CD4-positive, alpha-beta T cell treated with Interleukin-21 for 1 hour (primary cell): ENCODE measurements around the gene HEG1.
"Not testable (repeated sequence)": the region's sequence is repeated elsewhere in the genome, so short reads cannot be mapped to it uniquely, and the experiment has no call there.

Experiments used
- DNase-seq: peaks from one replicate; pipeline ENCODE4 v3.0.0-alpha.2; 2020

HEG1 gene, protein sequence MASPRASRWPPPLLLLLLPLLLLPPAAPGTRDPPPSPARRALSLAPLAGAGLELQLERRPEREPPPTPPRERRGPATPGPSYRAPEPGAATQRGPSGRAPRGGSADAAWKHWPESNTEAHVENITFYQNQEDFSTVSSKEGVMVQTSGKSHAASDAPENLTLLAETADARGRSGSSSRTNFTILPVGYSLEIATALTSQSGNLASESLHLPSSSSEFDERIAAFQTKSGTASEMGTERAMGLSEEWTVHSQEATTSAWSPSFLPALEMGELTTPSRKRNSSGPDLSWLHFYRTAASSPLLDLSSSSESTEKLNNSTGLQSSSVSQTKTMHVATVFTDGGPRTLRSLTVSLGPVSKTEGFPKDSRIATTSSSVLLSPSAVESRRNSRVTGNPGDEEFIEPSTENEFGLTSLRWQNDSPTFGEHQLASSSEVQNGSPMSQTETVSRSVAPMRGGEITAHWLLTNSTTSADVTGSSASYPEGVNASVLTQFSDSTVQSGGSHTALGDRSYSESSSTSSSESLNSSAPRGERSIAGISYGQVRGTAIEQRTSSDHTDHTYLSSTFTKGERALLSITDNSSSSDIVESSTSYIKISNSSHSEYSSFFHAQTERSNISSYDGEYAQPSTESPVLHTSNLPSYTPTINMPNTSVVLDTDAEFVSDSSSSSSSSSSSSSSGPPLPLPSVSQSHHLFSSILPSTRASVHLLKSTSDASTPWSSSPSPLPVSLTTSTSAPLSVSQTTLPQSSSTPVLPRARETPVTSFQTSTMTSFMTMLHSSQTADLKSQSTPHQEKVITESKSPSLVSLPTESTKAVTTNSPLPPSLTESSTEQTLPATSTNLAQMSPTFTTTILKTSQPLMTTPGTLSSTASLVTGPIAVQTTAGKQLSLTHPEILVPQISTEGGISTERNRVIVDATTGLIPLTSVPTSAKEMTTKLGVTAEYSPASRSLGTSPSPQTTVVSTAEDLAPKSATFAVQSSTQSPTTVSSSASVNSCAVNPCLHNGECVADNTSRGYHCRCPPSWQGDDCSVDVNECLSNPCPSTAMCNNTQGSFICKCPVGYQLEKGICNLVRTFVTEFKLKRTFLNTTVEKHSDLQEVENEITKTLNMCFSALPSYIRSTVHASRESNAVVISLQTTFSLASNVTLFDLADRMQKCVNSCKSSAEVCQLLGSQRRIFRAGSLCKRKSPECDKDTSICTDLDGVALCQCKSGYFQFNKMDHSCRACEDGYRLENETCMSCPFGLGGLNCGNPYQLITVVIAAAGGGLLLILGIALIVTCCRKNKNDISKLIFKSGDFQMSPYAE (N-terminal part only)

DNA sequence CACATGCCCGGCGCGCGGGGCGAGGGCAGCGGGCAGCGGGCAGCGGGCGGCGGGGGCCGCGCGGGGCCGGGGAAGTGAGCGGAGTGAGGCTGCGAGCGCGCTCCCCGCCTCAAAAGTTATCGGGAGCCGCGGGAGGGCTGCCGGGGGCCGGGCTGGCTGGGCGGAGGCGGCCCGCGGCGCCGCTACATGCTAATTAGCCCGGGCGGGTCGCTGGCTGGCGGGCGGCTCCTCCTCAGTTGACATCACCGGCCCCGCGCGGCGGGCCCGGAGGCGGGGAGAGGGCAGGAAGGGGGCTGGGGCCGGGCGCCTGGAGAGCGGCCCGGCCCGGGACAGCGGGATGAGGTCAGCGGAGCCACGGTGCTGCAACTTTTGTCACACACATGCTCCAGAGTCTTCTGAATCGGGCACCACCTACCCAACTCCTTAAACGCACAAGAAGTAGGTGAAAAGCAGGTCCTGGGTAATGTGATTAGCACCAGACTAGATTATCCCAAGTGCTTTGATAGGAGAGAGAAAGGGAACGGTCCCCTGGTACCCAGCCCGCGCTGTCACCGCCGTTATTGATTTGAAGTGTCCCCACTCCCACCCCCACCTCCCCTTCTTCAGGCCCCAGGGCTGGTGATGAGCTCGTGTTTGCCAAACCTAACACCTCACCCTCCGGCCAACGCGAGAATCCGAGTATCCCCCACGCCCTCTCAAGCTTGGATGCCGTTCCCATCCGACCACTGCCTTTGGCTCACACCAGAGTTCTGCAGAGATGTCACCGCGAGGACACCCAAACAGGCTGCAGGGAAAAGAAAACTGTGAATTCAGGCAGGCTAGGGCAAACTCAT, at the start of gene HEG1:
HEG1 (minus strand) TSS at position 85 of the 833 bp plus-strand sequence. CDS start 107 bp downstream, outside the sequence.
- DNase-seq, result peak; percentile 76

DNA sequence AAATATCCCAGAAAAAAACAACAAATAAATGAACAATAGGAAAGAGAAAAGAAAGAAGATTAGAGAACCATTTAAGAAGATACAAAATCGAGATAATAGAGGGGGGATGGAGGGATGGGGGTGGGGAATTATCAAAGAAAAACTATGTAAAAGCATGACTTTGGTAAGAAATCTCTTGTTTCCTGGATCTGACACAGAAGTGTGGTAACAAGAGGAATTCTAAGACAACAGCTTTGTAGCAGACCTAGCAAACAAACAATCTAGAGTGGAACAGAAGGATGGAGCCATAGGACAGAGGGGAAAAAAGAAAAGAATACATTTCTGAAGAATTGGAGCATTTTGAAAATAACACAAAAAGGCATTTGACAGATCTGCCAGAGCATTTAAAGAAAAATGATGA, 49.3 kb upstream of the HEG1 start:
- no peak for DNase-seq

DNA sequence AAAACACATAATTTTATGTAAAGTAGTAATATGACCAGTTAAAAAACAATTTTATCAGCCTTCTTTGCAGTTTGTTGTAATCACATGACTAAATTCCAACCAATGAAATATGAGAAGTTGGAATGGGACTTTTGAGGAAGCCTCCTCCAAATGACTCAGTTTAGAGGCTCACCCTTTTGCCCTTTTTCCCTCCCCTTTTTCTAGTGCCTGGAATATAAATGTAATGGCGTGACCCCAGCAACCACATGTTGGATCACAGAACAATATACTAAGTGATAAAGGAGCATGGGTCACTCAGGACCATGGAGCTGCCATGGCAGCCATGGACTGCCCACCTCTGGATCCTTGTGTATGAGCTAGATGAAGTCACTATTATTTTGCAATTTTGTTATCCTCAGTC, 48.8 kb upstream of the HEG1 start:
- DNase-seq, result no peak

DNA sequence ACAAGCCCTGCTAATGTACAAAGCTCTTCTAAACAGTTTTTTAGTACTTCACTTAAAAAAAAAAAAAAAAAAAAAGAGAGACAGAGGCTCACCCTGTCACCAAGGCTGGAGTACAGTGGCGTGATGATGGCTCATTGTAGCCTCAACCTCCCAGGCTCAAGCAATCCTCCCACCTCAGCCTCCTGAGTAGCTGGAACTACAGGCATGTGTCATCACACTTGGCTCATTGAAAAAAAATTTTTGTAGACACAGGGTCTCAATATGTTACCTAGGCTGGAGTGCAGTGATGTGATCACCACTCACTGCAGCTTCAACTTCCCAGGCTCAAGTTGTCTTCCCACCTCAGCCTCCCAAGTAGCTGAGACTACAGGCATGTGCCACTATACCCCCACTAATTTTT, 47.6 kb upstream of the HEG1 start:
- DNase-seq, result no peak

DNA sequence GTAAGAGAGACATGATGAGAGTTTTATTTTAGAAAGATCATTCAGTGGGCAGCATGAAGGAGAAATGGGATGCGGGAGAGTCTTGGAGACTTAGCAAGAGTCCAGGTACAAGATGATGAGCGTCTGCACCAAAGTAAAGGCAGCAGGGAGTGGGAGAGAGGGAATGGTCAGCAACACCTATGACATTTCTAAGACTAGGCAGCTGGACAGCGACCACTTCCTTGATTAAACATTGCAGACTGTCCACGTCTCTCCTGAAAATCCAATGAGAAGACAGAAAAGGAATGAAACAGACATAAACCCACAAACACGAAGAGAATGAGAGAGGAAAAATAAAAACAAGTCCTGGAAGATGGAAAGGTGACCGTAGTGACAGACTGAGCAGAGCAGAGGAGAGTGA, 46.7 kb upstream of the HEG1 start:
- no peak for DNase-seq

DNA sequence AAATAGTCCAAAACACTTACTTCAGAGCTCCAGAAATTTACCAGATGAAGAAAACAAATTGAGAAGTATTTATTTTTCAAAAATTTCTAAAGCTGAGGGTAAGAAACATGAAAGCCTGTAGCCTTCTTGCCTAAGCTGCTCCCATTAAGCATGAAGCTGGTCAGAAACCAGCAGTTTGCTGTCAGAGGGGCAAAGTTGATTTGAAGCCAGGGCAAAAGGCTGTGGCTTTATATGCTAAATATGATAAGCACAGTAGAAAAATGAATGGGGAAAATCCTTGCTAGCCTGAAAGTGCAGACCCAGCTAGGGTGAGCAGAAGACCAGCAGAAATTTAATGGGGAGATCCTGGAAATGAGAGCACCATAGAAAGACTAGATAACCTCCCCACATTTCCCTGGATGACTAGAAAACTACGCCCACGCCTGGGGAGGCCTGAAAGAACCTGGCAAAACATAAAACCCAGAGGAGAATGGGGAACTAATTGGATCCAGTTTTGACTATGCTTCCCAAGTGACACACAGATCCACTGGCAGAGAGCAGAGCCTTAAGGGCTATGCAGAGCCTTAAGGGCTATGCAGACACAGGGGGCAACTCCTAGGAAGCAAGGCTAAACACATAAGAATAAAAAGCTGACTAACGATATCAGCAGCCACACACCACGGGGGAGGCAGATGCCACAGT, 43.0 kb upstream of the HEG1 start:
- DNase-seq, result no peak

DNA sequence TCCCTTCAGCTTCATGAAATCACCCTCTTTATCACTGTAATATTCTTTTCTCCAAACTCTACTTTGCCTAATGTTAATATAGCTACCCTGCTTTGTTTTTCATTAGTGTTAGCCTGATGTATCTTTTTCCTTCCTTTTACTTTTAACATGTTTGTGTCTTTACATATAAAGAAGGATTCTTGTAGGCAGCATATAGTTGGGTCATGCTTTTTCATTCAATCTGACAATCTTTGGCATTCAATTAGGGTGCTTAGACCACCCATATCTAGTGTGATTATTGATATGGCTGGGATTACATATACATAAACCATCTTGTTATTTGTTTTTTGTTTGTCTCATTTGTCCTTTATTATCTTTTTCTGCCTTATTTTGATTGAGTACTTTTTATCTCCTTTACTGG, 34.9 kb upstream of the HEG1 start:
- no peak for DNase-seq

DNA sequence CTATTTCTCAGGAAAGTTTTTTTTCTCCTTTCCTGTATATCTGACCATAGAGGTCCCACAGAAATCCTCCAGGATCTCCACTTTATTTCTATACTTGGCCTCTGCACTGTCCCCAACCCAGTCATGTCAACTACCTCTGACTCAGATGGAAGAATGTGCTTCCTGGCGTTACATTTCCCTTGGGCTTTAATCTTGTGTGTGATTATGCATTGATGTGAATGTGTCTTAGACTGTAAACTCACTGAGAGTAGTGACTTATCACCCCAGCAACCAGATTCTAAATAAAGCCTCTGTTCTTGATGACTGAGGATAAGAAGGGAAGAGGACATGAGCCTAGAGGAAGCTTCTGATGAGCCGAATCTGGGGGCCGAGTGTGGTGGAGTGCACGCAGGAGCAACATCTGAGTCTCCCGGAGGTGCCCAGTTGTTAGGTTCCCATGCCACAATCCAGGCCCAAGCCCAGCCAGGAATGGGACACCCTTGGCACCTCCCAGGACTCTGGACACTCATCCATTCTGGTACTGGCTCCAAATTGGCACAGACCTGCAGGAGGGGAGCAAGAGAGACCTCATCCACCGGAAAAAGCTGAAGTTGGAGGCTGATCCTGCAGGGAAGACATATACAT, 32.1 kb upstream of the HEG1 start:
- DNase-seq, result no peak

DNA sequence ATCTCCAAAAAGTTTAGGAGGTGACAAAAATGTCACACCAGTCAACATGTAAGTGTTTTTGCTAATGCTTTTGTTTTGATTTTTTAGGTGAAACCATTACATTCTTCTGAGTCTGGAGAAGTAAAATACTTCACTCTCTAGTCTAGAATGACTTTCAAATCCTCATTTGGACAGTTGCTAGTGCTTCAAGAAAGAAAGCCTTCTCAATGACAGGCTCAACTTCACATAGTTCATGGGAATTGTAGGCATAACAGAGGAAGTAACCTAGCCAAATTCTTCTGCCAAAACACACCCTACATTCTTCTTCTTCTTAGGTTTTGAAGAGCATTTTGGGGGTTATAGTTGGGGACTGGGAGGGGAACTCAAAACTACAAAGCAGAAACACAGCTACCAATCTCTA, 29.4 kb upstream of the HEG1 start:
- DNase-seq, result no peak

DNA sequence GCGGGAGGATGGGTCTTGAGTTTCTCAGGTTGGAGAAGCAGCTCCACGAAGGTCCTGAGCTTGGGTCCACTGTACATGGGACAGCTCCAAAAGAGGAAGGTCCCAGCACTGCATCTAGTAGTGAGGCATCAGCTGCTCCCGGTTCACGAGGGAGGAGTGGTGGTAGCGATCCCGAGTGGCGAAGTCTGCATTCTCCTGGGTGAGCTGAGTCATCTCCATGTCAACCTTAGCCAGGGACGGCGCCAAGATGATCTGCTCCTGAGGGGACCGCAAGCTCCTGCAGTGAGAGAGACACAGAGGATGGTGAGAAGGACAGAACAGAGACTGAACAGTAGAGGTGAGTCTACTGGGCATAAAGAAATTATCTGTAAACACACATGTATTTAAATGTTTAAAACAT, 28.0 kb upstream of the HEG1 start:
- DNase-seq, result no peak

DNA sequence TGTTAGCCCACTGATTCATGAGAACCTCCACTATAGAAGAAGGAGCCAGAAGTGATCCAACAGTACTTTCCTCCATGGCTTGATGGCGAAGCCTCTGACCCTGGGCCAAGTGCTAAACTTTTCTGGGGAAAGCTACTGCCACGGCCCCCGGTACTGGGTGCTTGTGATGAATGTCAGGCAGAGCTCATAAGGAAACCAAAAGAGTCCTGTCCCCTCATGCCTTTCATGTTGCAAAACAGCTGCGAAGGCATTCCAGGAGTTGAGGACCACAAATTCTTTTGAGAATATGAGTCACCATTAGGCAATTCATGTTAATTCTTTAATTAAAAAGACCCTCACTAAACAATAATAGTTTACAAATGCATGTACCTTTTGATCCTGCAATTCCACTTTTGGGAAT, 26.5 kb upstream of the HEG1 start:
- not testable (repeated sequence) for DNase-seq

DNA sequence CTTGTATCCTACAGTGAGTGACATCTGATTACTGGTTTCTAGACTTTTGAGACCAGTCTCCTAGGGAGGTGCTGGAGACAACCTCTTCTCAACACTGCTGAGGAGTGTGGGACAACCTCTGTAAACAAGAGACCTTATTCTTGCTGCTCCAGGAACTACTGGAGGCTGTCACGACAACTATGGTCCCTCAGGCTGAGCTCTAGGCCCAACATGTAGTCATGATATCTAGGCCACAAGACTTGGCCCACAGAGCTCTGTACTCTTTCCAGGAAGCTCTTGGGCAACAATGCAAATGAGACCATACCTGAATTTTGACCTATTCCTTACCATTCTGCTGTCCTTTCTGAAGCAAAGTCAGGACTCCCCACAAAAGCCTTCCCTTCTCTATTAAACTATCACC, 24.3 kb upstream of the HEG1 start:
- no peak for DNase-seq

DNA sequence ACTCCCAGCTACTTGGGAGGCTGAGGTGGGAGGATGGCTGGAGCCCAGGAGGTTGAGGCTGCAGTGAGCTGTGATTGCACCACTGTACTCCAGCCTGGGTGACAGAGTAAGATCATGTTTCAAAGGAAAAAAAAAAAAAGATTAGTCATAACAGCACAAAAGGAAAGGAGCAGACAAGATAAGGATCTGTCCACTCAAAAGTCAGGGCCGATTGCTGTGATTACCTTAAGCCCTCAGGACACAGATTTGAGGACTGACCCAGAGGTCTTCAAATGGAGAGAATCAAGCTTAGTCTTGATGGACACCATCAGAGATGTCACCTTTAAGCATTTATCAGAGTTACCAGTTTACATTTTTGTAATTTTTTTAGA, 23.9 kb upstream of the HEG1 start:
- no peak for DNase-seq

DNA sequence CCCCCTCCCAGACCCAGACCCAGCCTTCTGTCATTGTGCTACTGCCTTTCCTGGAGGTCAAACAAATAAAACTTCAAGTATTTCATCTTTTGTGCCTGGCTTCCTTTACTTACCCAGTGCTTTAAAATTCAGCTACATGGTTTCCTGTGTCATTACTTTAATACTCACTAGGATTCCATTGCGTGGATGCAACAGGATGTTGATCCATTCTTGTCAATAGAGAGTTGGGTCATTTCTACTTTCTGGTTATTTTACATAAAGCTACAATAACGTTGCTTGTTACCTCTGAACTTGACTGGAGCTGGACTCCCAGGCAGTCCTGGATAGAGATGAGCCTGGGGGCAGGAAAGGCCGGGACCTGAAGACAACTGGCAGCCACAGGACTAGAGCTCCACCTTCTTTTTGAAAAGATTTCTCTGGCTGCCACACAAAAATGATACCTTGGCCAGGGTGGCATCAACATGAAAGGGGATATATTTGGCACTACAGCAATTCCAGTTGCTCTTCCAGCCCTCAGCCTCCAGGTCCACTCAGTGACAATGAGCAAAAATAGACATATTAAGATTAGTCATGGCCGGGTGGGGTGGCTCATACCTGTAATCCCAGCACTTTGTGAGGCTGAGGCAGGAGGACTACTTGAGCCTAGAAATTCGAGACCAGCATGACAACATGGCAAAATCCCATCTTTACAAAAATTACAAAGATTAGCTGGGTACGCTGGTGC, 23.3 kb upstream of the HEG1 start:
- no peak for DNase-seq

DNA sequence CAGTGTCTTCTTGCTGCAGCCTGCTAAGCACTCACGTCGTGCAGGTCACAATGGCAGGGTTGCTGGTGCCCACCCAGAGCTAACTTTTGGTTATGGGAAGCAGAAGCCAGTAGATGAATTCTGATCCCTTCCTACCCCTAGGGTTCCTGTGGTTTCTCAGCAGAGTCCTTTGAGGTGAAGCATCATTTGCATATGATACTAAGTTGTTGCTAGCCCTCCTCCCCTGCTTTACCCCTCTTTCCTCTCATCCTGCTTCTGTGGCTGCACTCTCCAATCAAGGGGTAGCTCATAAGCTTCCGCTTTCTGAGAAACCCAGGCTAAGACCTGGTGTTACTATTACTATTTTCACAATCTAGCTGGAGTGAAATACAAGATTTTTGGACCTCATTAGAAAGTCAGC, 22.1 kb upstream of the HEG1 start:
- no peak for DNase-seq

DNA sequence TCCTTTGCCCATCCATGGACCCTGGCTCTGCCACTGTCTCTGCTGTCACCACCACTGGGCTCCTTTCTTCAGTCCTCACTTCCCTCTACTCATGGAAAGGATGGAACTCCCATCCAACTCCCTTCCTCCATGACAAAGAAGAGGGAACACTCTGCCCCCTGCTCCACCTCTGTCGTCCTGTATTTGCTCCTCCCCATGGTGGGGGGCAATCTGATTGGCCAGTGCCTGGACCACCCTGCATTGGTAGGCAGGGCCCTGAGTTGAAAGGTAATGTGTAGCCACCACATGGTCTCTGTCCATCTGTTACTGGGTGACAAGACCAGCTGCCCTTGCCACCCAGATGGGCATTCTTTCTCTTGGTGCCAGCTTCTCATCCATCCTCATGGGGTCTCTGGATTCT, 20.7 kb upstream of the HEG1 start:
- DNase-seq, result no peak

DNA sequence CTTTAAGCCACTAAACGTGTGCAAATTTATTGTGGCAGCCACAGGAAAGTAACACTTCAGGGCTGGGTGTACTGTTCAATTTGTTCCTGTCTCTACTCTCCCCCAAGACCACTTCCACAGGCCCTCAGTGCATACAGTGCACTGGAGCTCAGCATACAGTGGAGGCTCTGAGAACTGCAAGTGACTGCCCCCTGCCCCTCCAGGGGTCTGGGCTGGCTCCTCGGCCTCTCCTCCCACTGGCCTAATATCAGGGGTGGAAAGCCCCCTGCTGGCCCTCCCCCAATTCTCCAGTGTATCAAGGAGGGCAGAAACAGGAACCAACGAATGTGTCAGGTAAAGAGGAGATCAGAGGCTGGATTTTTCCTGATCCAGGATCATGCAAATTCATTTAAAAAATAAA, 19.9 kb upstream of the HEG1 start:
- no peak for DNase-seq

DNA sequence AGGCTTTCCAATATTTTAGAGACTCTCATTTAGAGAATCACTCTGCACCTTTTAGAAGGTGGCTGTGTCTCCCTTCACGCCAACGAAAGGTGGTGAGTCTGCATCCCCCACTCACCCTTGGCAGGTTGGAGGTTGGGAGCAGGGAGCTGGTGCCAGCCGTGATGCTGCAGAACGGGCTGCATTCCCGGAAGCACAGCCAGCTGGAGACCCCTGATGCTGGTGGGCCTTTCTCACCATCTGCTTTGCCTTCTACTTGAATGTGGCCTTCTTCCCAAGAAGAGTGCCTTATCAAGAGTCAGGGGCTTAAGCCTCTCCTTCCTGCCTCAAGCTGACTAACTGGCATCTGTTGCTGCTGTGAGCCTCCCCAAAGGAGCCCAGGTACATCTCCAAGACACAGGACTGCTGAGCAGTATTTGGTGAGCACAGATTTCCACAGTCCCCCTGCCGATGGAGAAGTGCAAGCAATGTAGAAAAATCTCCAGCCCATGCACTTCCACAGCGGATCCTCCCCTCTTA, 17.7 kb upstream of the HEG1 start:
- no peak for DNase-seq

DNA sequence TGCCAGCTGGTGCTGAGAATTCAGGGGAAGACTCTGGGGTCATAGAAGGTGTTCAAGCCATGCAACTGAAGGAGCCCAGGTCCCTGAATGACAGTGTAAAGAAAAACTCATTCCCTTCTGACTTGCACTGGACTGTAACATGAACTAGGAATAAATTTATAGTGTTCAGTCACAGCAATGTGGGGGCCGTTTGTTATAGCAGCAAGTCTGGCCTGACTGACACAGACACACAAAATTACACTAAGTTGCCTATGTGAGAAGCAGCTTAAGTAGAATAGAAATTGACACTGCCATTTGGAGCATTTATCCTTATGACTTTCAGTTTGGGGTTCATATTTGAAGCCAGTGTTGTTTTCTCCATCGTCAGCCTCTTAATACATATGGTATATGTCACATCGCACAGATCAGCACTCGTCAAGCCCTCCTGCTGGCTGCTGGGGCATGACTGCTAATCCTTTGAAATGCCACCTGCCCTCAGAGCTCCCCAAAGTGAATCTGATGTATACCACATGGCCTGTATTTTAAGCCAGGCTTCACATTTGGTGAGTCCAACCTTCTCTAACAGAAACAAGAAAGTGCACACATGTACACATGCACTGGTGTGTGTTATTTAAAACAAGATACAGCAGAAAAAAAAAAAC, 17.1 kb upstream of the HEG1 start:
- no peak for DNase-seq

DNA sequence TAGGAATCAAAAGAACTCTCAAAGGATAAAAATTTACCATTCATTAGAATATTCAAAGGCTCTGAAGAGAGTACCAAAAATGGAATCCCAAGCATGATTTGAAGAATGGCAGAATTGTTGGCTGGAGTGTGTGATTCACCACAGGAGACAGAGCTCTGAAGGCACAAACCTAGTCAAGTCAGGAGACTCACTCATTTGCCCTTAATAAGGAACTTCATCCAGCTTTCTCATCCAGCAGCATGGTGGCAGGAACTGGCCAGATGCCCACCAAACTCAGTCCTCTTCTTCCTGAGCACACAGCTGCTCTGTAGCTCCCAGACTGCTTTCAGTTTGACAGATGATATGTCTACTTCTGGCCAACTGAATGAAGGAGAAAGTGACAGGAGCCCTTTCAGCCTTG, 16.5 kb upstream of the HEG1 start:
- DNase-seq, result no peak
